Measurements from ENCODE around the gene TRIM31.
"Not testable (repeated sequence)": the region's sequence is repeated elsewhere in the genome, so short reads cannot be mapped to it uniquely, and the experiment has no call there.

The TRIM31 gene

DNA sequence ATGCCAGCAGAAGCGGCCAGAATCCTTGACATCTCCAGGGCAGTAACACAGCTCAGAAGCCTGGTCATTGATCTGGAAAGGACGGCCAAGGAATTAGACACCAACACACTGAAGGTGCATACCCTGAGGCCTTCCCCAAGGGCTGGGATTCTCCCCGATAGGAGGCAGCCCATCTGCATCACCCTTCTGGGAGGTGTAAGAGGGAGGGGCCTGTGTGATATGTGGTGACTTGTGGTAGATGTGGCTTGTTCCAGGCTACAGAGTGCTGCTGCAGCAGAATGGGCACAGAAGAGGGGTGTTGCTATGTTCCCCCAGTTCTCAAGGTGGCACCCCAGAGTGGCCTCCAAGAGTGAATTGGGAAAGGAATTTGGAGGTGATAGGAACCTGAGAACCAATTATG is 34.2 kb upstream of the TRIM31 start:
- TF ChIP-seq, protein P1, sequence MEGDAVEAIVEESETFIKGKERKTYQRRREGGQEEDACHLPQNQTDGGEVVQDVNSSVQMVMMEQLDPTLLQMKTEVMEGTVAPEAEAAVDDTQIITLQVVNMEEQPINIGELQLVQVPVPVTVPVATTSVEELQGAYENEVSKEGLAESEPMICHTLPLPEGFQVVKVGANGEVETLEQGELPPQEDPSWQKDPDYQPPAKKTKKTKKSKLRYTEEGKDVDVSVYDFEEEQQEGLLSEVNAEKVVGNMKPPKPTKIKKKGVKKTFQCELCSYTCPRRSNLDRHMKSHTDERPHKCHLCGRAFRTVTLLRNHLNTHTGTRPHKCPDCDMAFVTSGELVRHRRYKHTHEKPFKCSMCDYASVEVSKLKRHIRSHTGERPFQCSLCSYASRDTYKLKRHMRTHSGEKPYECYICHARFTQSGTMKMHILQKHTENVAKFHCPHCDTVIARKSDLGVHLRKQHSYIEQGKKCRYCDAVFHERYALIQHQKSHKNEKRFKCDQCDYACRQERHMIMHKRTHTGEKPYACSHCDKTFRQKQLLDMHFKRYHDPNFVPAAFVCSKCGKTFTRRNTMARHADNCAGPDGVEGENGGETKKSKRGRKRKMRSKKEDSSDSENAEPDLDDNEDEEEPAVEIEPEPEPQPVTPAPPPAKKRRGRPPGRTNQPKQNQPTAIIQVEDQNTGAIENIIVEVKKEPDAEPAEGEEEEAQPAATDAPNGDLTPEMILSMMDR (conservative IDR thresholded peaks at IDR 0.05; ENCODE audit: low read depth, low read length): no peak
- DNase-seq (ENCODE audit: low read depth): no peak
- H3K4me3 ChIP-seq (ENCODE audit: low read length): no peak overlapping the region

DNA sequence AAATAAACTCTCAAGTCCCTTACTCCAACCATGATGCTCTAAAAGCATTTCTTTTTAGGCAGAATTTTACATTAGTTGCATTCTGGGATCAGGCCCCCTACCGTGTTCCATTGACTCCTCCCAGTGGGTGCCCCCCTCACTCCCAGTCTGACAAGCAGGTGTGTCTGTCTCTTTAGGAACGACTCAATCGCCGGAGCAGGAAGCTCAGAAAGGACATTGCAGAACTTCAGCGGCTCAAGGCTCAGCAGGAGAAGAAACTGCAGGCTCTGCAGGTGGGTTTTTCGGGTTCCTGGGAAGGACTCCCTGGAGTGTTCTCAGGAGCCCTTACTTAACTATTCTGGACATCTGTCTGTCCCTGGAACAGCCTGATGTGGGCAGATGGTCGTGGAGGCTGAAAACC is 32.9 kb upstream of the TRIM31 start:
- no peak for DNase-seq (ENCODE audit: low read depth)
- TF ChIP-seq, protein P1 (conservative IDR thresholded peaks at IDR 0.05; ENCODE audit: low read depth, low read length): no peak
- no peak overlapping the region for H3K4me3 ChIP-seq (ENCODE audit: low read length)

DNA sequence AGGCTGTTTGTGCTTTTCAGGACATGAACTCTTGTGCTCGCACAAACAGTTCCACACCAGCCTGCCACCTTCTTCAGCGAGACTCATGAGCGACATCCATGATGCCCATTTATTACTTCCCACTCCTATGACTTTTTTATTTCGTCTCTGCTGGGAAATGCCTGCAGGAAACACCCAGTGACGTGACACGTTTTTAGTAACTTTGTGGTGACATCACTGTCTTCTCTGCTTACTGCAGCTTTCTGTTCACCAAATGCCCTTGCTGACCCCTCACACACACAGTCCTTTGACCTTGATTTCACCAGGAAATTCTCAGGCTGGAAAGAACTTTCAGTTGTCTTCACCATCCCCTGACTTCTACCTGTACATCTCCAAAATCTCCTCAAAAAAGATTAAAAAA is 31.9 kb upstream of the TRIM31 start:
- H3K4me3 ChIP-seq (ENCODE audit: low read length): no peak overlapping the region
- TF ChIP-seq, protein P1 (conservative IDR thresholded peaks at IDR 0.05; ENCODE audit: low read depth, low read length): no peak
- DNase-seq (ENCODE audit: low read depth): no peak

DNA sequence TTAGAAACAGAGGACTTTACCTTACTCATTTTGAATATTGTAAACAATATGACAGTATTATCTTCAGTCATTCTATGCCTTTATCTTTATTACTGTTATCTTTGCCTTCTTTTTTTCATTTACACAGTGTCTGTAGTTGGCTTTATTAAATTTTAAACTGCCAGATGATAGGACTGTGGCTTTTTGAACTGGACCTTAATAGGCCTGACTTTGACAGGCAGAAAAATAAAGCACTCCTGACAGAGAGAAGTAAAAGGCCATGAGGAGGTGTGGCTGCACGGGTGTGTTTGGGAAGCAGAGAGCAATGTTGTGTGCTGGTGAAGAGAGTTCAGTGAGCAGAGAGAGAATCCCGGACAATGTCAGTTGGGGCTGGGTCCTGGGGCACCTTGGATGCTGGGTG is 30.9 kb upstream of the TRIM31 start:
- no peak overlapping the region for H3K4me3 ChIP-seq (ENCODE audit: low read length)
- no peak for DNase-seq (ENCODE audit: low read depth)
- TF ChIP-seq, protein P1 (conservative IDR thresholded peaks at IDR 0.05; ENCODE audit: low read depth, low read length): no peak

DNA sequence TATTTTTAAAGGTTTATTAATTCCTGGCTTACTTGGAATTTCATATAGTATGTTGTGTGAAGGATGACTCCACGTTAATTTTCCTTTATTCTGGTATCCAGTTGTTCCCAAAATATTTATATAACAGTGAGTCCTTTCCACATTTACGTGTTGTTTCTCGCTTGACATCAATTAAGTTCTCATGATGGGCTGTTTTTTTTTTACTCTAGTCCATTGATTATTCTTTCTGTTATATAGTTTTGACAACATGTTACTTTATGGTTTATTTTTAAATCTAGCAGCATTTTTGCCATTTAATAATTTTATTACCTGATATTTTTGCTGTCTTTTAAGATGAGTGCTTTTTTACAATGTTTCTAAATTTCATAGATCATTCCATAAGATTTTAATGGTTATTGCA is 29.8 kb upstream of the TRIM31 start:
- DNase-seq (ENCODE audit: low read depth): no peak
- TF ChIP-seq, protein P1 (conservative IDR thresholded peaks at IDR 0.05; ENCODE audit: low read depth, low read length): no peak
- H3K4me3 ChIP-seq (ENCODE audit: low read length): no peak overlapping the region

DNA sequence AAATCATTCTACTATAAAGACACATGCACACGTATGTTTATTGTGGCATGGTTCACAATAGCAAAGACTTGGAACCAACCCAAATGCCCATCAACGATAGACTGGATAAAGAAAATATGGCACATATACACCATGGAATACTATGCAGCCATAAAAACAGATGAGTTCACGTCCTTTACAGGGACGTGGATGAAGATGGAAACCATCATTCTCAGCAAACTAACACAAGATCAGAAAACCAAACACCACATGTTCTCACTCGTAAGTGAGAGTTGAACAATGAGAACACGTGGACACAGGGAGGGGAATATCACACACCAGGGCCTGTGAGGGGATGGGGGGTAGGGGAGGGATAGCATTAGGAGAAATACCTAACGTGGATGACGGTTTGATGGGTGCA is 27.4 kb upstream of the TRIM31 start:
- H3K4me3 ChIP-seq (ENCODE audit: low read length); DNase-seq (ENCODE audit: low read depth): not testable (repeated sequence)

DNA sequence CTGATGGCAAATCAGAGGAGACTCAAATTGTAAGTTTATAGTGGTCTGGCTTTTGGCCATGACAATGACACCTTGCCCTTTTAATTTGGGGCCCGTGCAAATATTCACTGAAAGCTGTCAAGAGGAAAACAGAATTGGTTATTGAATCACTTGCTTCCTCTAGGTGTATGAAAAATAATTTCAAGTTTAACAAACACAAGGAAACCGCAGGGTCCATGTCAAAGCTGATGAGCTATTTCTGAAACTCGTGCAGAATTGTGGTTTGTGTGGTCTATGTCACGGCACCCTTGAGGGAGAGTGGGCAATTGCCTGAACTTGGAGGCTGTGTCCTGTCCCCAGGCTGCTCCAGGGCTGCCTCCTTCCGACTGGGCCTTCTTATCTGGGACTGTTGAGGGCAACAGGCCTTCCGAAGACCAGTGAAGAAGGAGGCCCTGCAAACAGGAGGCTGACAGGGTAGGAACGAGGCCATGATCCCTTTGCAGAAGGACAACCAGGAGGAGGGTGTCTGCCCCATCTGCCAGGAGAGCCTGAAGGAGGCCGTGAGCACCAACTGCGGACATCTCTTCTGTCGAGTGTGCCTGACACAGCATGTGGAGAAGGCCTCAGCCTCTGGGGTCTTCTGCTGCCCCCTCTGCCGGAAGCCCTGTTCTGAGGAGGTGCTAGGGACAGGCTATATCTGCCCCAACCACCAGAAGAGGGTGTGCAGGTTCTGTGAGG is 23.8 kb upstream of the TRIM31 start:
- no peak overlapping the region for H3K4me3 ChIP-seq (ENCODE audit: low read length)
- TF ChIP-seq, protein P1 (conservative IDR thresholded peaks at IDR 0.05; ENCODE audit: low read depth, low read length): no peak
- no peak for DNase-seq (ENCODE audit: low read depth)

All from retinal pigment epithelial cell (primary cell).